HEK293 (cell line): Measurements from ENCODE around the gene IRAK3.

Experiments used
- YY1 ChIP-seq: fragments of 450-650 bp; formaldehyde crosslinking; IDR thresholded peaks from 2 replicates; pipeline ENCODE4 v1.5.1; 2018; ENCODE audit warnings: missing biosample characterization, missing genetic modification characterization
- TF ChIP-seq, protein P1 (sequence below): fragments of 450-650 bp; formaldehyde crosslinking; IDR thresholded peaks from 2 replicates; pipeline ENCODE4 v1.5.1; 2016; ENCODE audit warnings: missing biosample characterization, missing genetic modification characterization

DNA sequence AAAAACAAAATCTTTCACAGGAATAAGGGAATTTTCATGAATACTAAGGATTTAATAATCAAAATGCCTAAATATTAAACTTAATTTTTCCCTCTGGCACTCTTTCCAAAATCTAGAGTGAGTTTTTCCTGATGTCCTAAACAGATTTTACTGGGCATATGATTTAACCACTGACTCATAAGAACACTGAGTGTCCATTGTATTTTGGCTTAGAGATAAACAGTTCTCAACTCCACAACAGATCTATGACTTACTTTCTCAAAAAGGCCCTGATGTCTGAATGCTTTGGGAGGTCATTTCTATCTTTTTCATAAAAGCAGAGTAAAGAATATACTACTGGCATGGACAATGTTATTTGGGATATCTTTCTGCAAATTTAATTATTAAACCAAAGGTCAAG lies 34.2 kb upstream of the IRAK3 start:
- TF ChIP-seq, protein P1, sequence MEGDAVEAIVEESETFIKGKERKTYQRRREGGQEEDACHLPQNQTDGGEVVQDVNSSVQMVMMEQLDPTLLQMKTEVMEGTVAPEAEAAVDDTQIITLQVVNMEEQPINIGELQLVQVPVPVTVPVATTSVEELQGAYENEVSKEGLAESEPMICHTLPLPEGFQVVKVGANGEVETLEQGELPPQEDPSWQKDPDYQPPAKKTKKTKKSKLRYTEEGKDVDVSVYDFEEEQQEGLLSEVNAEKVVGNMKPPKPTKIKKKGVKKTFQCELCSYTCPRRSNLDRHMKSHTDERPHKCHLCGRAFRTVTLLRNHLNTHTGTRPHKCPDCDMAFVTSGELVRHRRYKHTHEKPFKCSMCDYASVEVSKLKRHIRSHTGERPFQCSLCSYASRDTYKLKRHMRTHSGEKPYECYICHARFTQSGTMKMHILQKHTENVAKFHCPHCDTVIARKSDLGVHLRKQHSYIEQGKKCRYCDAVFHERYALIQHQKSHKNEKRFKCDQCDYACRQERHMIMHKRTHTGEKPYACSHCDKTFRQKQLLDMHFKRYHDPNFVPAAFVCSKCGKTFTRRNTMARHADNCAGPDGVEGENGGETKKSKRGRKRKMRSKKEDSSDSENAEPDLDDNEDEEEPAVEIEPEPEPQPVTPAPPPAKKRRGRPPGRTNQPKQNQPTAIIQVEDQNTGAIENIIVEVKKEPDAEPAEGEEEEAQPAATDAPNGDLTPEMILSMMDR = no peak
- no peak for TF ChIP-seq YY1
